Measurements from ENCODE around the gene NKTR.
A peak's percentile ranks its signal among the peaks of the same experiment; 100 is the strongest.
"Not testable (repeated sequence)": the region's sequence is repeated elsewhere in the genome, so short reads cannot be mapped to it uniquely, and the experiment has no call there.

Gene NKTR

DNA sequence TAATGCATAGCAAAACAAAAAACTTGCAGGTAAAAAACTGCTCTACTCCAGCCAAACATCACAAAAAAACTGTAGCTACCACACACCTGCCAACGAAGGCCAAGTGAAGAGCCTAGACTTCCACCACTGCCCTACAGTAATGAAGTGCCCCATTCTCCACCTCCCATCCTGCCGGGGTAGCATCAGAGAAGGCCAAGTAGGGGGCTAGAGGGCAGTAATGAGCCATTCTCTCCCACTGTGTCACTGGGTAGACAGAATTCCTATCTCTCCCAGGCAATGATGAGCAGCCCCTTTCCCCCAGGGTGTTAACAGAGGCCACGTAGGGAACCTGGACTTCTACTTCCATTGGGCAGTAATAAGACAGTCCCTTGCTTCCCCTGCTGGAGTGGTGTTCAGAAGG, 28.2 kb upstream of the NKTR start:
- TF ChIP-seq, protein P1, sequence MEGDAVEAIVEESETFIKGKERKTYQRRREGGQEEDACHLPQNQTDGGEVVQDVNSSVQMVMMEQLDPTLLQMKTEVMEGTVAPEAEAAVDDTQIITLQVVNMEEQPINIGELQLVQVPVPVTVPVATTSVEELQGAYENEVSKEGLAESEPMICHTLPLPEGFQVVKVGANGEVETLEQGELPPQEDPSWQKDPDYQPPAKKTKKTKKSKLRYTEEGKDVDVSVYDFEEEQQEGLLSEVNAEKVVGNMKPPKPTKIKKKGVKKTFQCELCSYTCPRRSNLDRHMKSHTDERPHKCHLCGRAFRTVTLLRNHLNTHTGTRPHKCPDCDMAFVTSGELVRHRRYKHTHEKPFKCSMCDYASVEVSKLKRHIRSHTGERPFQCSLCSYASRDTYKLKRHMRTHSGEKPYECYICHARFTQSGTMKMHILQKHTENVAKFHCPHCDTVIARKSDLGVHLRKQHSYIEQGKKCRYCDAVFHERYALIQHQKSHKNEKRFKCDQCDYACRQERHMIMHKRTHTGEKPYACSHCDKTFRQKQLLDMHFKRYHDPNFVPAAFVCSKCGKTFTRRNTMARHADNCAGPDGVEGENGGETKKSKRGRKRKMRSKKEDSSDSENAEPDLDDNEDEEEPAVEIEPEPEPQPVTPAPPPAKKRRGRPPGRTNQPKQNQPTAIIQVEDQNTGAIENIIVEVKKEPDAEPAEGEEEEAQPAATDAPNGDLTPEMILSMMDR (IDR thresholded peaks at IDR 0.05): peak; percentile 70
- no peak for TF ChIP-seq ZFX (IDR thresholded peaks at IDR 0.05; ENCODE audit: borderline replicate concordance)
- no peak overlapping the region for H3K27ac ChIP-seq

DNA sequence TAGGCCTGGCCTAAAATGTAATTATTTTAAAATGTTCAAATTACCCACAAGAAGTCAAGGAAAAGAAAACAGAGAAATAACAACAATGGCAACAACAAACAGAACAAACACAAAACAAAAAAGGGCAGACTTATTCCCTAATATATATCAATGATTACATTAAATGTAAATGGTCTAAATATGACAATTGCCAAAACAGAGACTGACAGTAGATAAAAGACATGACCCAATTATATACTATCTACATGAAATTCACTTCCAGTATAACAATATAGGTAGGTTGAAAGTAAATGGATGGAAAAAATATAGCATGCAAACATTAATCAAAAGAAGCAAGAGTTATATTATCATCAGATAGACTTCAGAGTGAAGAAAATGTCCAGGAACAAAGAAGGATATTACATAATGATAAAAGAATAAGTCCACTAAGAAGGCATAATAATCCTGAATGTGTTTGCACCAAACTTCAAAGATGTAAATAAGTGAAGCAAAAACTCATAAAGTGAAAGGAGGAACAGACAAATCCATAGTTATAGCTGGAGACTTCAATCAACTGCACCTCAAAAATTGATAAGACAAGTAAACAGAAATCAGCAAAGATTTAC, 25.2 kb upstream of the NKTR start:
- H3K27ac ChIP-seq: no peak overlapping the region
- TF ChIP-seq, protein P1 (IDR thresholded peaks at IDR 0.05): no peak
- TF ChIP-seq ZFX (IDR thresholded peaks at IDR 0.05; ENCODE audit: borderline replicate concordance): no peak

DNA sequence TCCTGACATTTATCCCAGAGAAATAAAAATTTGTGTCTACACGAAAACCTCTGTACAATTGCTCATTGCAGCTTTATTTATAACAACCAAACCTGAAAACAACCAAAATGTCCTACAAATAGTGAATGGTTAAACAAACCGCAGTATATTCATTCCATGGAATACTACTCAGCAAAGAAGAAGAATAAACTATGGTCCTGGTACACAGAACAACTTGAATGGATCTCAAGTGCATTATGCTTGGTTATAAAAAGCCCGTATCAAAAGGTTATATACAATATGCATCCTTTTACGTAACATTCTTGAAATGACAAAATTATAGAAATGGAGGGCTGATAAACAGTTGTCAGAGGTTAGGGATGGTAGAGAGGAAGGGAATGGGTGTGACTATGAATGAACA, 22.4 kb upstream of the NKTR start:
- no peak overlapping the region for H3K27ac ChIP-seq
- no peak for TF ChIP-seq ZFX (IDR thresholded peaks at IDR 0.05; ENCODE audit: borderline replicate concordance)
- TF ChIP-seq, protein P1 (IDR thresholded peaks at IDR 0.05): no peak

DNA sequence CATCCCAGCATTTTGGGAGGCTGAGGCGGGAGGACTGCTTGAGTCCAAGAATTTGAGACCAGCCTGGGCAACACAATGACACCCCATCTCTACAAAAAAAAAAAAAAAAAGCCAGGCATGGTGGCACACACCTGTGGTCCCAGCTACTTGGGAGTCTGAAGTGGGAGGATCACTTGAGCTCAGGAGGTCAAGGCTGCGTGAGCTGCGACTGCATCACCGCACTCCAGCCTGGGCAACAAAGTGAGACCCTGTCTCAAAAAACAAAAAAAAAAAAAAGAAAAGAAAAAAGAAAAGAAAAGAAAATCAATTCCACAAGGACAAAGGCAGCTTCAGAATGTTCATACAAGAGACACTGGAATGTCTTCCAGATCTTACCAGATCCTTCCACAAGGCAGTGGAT, 21.1 kb upstream of the NKTR start:
- not testable (repeated sequence) for H3K27ac ChIP-seq

DNA sequence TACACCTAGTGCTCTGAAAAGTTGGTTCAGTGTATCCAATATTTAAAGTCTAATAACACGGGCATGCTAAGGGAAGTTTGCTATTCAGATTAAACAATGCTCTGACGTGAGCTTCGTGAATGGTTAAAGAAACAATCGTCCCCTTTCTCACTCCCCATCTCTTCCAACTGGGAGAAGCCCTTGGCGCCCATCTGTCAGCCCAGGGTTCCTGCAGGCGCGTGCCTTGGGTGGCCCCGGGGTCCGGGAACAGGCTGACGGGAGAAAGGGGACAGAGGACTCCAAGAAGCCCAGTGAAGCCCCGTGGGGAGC, 19.1 kb upstream of the NKTR start:
- TF ChIP-seq, protein P1 (IDR thresholded peaks at IDR 0.05): no peak
- no peak for TF ChIP-seq ZFX (IDR thresholded peaks at IDR 0.05; ENCODE audit: borderline replicate concordance)
- H3K27ac ChIP-seq: peak overlapping the region; percentile 92

DNA sequence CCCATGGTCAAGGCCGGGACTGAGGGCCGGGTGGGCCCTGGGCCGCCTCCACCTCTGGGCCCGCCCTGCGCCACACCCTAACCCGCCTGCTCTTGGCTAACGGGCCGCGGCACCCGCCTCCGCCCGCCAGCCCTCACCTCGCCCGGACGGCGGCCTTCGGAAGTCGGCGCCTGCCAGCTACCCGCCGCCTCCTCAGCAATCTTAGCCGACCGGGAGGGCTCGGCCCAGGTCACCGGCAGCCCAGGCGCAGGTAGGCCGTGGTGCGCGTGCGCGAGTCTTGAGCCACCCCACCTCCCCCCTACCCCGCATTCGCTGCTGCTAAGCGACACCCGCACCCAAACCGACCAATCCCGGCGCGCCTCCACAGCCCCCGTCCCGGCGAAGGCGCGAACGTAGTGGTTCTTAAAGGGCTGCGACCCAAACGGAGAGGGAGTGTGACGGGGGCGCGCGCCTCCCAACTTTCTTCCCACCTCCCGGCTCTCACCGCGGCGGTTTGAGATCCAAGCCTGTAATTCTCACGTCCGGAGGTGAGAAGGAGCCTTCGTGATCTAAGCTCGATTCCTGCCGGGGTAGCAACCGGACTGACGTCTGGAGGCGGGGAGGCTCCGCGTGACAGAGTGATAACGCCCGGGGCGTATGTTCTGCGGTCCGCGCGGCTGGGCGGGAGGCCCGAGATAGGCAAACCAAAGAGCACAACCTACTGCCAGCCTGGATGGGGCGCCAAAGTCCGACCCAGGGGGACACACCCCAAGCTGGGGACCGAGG, 18.6 kb upstream of the NKTR start, which contains the start of gene SEC22C:
SEC22C (minus strand) TSS at position 259 of the 765 bp plus-strand sequence. CDS start 12,921 bp downstream, outside the sequence.
- no peak for TF ChIP-seq ZFX (IDR thresholded peaks at IDR 0.05; ENCODE audit: borderline replicate concordance)
- TF ChIP-seq, protein P1 (IDR thresholded peaks at IDR 0.05): peak; percentile 45; the same call in 1 of the 2 replicates
- peak within 1 kb of the TSS; percentile 92 for H3K27ac ChIP-seq

DNA sequence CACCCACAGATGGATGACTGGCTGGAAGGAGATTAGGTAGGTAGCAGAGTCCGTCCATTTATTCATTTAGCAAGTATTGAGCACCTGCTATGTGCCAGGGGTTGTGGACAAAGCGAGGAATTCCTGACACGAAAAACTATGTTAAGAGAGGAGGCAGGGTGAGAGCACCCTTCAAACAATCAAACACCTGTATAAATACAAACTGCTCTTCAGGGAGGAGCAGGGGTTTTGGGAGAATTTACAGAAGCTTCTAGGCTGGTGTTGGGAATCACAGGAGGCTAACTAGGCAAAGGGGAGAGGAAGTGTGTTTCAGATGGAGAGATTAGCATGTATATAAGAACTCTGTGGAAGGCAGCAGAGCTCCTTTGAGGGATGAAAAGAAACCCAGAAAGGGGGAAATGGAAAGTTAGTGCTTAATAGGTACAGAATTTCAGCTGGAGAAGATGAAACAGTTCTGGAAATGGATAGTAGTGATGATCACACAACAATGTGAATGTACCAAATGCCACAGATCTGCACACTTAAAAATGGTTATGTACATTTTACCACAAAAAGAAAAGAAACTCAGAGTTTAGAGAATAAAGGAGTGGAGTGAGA, 17.9 kb upstream of the NKTR start:
- TF ChIP-seq, protein P1 (IDR thresholded peaks at IDR 0.05): no peak; the same call in none of the 2 replicates
- TF ChIP-seq ZFX (IDR thresholded peaks at IDR 0.05; ENCODE audit: borderline replicate concordance): no peak
- peak overlapping the region; percentile 92 for H3K27ac ChIP-seq
